Immature natural killer cell (primary cell): ENCODE measurements around the gene ARHGAP25. TPM values are rescaled to one million over a fixed set of nuclear protein-coding genes. Genes with fewer than 3 reads are reported as not detected.

ENCODE experiments used
- DNase-seq, 3 donors: peaks; one replicate each; pipeline ENCODE4 v3.0.0; 2022; ENCODE audit warnings: mixed read lengths in 1 of 3
- H3K27ac Mint-ChIP-seq, 6 donors: one replicate each; pipeline ENCODE4 v1.8.0; 2020; ENCODE audit warnings: mixed read lengths in 6 of 6, mild to moderate bottlenecking in 5 of 6, inconsistent platforms in 4 of 6, moderate library complexity in 3 of 6
- H3K27me3 Mint-ChIP-seq, 3 donors: one replicate each; pipeline ENCODE4 v1.8.0; 2020 to 2021; ENCODE audit warnings: low read depth in 3 of 3, mild to moderate bottlenecking in 3 of 3, mixed read lengths in 3 of 3, moderate library complexity in 3 of 3, inconsistent platforms in 1 of 3
- H3K36me3 Mint-ChIP-seq, 3 donors: one replicate each; pipeline ENCODE4 v1.8.0; 2020; ENCODE audit warnings: mixed read lengths in 3 of 3, inconsistent platforms in 2 of 3, mild to moderate bottlenecking in 2 of 3
- H3K4me1 Mint-ChIP-seq, 2 donors: one replicate each; pipeline ENCODE4 v1.8.0; 2020; ENCODE audit warnings: inconsistent platforms in 2 of 2, mild to moderate bottlenecking in 2 of 2, mixed read lengths in 2 of 2, moderate library complexity in 1 of 2
- H3K4me3 Mint-ChIP-seq, 5 donors: one replicate each; pipeline ENCODE4 v1.8.0; 2020; ENCODE audit warnings: mild to moderate bottlenecking in 5 of 5, mixed read lengths in 5 of 5, inconsistent platforms in 3 of 5, moderate library complexity in 3 of 5
- H3K9me3 Mint-ChIP-seq, 6 donors: one replicate each; pipeline ENCODE4 v1.8.0; 2020; ENCODE audit warnings: mild to moderate bottlenecking in 6 of 6, mixed read lengths in 6 of 6, inconsistent platforms in 4 of 6, moderate library complexity in 3 of 6
- polyA plus RNA-seq, 3 donors: library from polyadenylated mRNA; unstranded; fragments of 300-500 nt; fragmentation: Illumina TruSeq; gene quantifications; one replicate each; pipeline ENCODE4 v1.2.3, GENCODE V29; 2021

The ARHGAP25 gene, protein sequence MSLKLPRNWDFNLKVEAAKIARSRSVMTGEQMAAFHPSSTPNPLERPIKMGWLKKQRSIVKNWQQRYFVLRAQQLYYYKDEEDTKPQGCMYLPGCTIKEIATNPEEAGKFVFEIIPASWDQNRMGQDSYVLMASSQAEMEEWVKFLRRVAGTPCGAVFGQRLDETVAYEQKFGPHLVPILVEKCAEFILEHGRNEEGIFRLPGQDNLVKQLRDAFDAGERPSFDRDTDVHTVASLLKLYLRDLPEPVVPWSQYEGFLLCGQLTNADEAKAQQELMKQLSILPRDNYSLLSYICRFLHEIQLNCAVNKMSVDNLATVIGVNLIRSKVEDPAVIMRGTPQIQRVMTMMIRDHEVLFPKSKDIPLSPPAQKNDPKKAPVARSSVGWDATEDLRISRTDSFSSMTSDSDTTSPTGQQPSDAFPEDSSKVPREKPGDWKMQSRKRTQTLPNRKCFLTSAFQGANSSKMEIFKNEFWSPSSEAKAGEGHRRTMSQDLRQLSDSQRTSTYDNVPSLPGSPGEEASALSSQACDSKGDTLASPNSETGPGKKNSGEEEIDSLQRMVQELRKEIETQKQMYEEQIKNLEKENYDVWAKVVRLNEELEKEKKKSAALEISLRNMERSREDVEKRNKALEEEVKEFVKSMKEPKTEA
- 100 to 1,000 TPM; 107 to 282 (median 117) TPM for polyA plus RNA-seq

DNA sequence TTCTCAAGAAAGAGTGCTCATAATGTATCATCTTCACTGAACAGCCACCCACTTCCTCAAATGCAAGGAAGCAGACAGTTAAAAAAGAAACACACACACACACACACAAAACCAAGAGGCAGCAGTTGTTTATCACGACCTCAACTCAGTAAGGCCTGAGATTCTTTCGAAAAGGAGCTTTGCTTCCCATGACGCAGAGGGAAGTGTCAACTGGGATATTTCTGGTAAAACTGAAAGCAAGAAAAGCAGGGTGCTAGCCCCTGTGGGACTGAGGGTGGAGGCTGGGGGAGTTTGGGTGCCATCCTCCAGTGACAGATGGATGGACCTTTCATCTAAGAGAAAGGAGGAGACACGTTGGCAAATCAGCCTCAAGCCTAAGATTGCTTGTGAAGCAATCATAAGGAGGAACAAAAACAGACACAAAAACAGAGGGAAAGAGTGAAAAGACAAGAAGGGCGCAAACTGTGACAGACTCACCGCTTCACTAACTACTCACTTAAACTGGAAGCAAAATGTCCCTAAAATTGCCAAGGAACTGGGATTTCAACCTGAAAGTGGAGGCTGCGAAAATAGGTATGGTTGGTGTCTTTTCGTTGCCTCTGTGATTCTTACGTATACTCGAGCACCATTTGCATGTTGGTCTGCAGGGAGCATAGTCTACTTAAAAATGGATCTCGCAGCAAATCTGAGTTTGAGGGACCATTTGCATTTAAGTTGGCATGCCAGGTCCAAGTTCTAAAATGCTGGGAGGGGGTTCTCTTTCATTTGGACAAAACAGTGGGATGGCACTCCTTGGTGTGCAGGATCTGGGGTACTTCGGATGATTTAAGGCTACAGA, at the start of gene ARHGAP25:
Gene ARHGAP25 (plus strand): TSS at position 124 of the 838 bp plus-strand sequence. CDS start 389 bp downstream, at position 513.
- Mint-ChIP-seq H3K27me3 (peaks cover 1 to 6% (median 2%) of the 10 kb centered on the region in 3 donors), H3K27ac (peak within 1 kb of the TSS in 1 of 6 donors; percentile 5), H3K9me3 (no peaks in the 10 kb centered on the region), H3K36me3 (peaks cover 0 to 7% (median 0%) of the 10 kb centered on the region in 3 donors), H3K4me1 (peaks cover 12 to 13% of the 10 kb centered on the region in 2 donors), H3K4me3 (no peak within 1 kb of the TSS)
- peak; percentile 35 to 55 (median 46) for DNase-seq

DNA sequence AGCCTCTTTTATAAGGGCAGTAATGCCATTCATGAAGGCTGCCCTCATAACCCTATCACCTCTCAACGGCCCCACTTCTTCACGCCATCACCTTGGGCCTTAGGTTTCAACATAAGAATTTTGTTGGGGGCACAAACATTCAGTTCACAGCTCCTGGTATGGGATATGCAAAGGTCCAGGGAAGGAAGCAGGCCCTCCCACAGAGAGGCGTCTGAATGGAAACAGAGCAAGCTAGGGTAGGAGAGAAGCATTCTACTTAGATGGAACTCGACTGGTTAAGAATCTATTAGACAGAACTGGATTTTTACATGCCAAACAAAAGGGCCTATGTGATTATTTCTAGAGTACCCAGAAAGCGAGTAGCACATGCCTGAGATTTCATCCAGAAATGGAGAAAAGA, 48.4 kb upstream of the ARHGAP25 start:
- Mint-ChIP-seq H3K27ac (no peak overlapping the region), H3K4me1 (peaks cover 1 to 5% of the 10 kb centered on the region in 2 donors), H3K36me3 (no peaks in the 10 kb centered on the region), H3K4me3 (no peak overlapping the region), H3K9me3 (no peaks in the 10 kb centered on the region), H3K27me3 (peaks cover 4 to 8% (median 7%) of the 10 kb centered on the region in 3 donors)
- no peak for DNase-seq

DNA sequence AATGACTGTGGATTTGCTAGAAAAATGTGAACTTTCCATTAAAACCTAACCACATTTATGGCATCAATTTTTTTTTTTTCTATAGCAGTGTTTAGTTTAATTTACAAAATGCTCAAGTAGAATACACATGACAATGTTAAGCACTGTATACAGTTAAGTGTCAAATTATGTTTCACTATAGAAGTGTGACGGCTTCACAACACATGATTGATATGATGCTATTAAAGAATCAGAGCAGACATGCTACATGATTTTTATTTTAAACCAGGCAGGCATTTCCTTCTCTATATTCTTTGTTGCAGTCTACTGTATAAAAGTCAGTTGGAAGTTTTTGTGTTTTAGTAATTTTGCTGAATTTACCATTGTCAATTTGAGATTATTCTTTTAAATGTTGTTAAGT, 47.6 kb upstream of the ARHGAP25 start:
- no peaks in the 10 kb centered on the region for H3K9me3 Mint-ChIP-seq
- H3K4me3 Mint-ChIP-seq: no peak overlapping the region
- H3K4me1 Mint-ChIP-seq: peaks cover 1 to 5% of the 10 kb centered on the region in 2 donors
- H3K27me3 Mint-ChIP-seq: peaks cover 2 to 4% (median 3%) of the 10 kb centered on the region in 3 donors
- H3K27ac Mint-ChIP-seq: no peak overlapping the region
- no peak for DNase-seq
- H3K36me3 Mint-ChIP-seq: peaks cover 0 to 6% (median 0%) of the 10 kb centered on the region in 3 donors

DNA sequence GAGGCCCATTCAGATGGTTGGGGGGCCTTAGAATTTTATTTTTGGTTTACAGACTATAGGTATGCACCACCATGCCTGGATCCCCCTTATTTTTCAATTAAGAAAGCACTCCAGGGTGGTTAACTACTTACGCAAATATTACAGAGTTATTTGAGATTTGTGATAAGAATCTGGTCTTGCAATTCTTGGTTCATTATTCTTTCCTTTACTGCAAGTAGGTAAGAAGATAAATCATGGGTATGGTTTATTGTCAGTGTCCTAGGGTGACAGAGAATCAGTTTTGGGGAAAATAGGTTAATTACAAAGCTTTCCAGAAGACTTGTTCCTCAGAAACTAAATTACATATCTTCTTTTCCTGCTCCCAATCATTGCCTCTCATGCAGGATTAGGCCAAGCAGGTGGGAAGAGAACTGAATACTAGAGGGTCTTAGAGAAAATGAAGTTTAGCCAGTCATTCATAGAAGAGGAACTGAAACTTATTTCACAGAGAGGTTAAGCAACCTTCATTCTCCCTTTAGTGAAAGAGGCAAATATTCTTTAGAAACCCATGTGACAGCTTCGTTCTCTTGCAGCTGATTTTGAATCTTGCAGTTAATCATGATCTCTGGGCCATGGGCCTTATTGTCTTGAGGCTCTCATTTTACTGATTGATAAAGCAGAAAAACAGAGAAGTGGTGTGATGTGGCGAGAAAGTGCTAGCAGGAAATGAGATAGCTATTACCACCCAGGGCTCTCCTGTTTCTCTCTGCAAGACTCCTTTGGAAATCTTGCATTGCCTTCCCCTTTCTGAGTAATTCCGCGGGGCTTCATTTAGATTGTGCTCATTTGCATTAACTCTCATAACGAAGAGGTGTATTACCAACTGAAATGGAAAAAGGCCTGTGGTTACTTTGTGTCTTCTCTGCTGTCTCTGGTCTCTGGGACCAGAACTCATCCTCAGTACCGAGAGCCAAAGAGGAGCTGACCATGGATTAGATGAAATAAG, 44.8 kb upstream of the ARHGAP25 start:
- Mint-ChIP-seq H3K4me3 (no peak overlapping the region), H3K36me3 (peaks cover 0 to 6% (median 0%) of the 10 kb centered on the region in 3 donors), H3K27ac (no peak overlapping the region), H3K27me3 (peaks cover 0 to 6% (median 3%) of the 10 kb centered on the region in 3 donors), H3K4me1 (peaks cover 1 to 5% of the 10 kb centered on the region in 2 donors), H3K9me3 (no peaks in the 10 kb centered on the region)
- DNase-seq: no peak

DNA sequence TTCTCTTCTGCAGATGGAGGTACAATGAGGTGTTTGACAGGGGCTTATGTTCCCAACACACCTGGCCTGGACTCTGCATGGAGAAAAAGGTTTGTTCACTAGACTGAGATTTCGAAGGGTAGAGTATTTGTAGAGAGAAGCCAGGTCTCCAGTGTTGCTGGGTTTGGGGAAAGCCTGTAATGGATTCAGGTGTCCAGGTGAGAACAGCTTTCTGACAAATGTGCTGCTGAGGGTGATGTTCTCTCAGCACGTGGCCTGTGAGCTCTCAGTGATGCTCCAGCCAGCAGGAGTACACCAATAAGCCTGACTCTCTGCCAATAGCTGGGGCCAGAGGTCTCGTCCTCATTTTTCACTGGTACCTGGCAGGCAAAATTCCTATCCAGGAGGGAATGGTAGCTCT, 43.8 kb upstream of the ARHGAP25 start:
- H3K27me3 Mint-ChIP-seq: peaks cover 2 to 6% (median 4%) of the 10 kb centered on the region in 3 donors
- no peak for DNase-seq
- no peak overlapping the region for H3K27ac Mint-ChIP-seq
- H3K4me3 Mint-ChIP-seq: no peak overlapping the region
- H3K9me3 Mint-ChIP-seq: no peaks in the 10 kb centered on the region
- H3K36me3 Mint-ChIP-seq: peaks cover 0 to 6% (median 0%) of the 10 kb centered on the region in 3 donors
- H3K4me1 Mint-ChIP-seq: peaks cover 1 to 5% of the 10 kb centered on the region in 2 donors

DNA sequence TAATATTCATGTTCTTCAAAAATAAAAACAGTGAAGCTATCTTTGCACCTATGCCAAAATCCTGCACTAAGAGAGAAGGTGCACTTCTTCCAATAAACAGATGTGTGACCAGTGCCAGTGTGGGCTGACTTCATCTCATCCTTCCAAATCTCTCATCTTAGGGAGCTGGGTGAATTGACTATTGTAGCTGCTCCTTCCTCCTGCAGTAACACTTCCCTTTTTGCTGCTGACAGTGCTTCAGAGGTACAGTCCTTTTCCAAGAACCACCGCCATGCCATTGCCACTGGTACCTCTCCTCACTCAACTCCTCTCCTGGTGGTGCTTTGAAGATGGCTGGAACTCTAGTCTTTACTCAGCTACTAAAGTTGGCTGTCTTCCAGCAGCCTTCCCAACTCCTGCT, 42.1 kb upstream of the ARHGAP25 start:
- Mint-ChIP-seq H3K27ac (no peak overlapping the region), H3K4me3 (no peak overlapping the region), H3K4me1 (peaks cover 1 to 5% of the 10 kb centered on the region in 2 donors), H3K9me3 (no peaks in the 10 kb centered on the region), H3K36me3 (peaks cover 0 to 6% (median 0%) of the 10 kb centered on the region in 3 donors), H3K27me3 (peaks cover 4 to 7% (median 6%) of the 10 kb centered on the region in 3 donors)
- DNase-seq: no peak

DNA sequence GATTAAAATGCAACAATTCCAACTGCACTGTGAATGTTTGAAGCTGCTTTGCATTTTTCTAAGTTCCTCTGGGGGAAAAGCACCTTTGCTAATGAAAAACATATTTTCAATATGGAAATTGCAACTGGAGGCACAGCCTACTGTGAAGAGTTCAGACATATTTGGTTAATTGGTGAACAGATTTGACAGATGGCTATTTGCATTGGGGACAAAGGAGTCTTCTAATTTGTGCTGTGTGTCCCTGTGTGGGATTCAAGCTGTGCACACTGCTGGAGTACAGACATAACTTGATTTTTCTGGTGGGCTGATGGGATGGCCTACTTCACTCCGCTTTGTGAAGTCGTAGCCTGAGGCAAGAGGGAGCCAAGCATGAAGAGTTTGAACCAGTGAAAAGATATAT, 40.7 kb upstream of the ARHGAP25 start:
- Mint-ChIP-seq H3K4me3 (no peak overlapping the region), H3K27ac (no peak overlapping the region), H3K36me3 (peaks cover 0 to 6% (median 0%) of the 10 kb centered on the region in 3 donors), H3K9me3 (no peaks in the 10 kb centered on the region), H3K4me1 (peaks cover 1 to 5% of the 10 kb centered on the region in 2 donors), H3K27me3 (peaks cover 4 to 12% (median 4%) of the 10 kb centered on the region in 3 donors)
- DNase-seq: no peak

DNA sequence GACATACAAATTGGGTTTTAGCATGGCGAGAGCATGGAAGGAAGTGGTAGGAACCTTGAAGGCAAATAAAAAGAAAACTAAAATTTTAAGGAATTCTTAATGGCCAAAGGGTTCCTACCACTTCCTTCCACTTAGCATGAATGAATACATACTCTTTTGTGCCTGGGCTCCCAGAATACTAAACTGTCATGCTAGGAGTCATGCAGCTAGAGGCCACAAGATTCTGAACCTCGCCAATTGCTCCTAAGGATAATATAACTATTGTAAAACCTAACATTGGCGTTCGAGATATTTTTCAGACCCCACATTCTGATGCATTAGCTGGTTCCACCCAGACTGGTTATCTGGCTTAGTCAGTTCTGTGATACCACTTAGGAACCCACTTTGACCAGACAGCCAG, 38.6 kb upstream of the ARHGAP25 start:
- Mint-ChIP-seq H3K4me1 (no peaks in the 10 kb centered on the region), H3K27me3 (peaks cover 8 to 17% (median 10%) of the 10 kb centered on the region in 3 donors), H3K36me3 (peaks cover 0 to 6% (median 0%) of the 10 kb centered on the region in 3 donors), H3K4me3 (no peak overlapping the region), H3K27ac (no peak overlapping the region), H3K9me3 (peaks cover 0 to 6% (median 3%) of the 10 kb centered on the region in 6 donors)
- no peak for DNase-seq

DNA sequence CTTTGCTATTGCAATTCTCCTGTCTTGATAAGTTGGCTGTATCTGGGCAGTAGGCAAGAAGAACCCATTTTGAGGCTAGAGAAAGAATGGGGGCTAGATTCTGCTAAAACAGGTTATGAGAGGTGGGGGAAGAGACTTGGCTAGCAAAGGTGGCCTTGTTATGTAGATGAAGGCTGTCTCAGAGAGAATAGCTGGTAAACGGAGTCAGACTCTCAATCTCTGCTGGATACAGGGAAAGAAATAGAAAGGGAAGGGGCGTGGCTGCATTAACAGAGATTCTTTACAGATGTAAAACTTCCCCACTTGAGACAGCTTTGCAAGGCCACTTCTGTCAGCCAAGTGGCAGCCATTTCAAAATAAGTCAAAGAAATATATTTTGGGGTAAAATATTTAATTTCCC, 38.1 kb upstream of the ARHGAP25 start:
- Mint-ChIP-seq H3K27me3 (peaks cover 8 to 17% (median 10%) of the 10 kb centered on the region in 3 donors), H3K27ac (no peak overlapping the region), H3K36me3 (peaks cover 0 to 4% (median 0%) of the 10 kb centered on the region in 3 donors), H3K4me1 (no peaks in the 10 kb centered on the region), H3K4me3 (no peak overlapping the region), H3K9me3 (peaks cover 0 to 6% (median 3%) of the 10 kb centered on the region in 6 donors)
- DNase-seq: no peak

DNA sequence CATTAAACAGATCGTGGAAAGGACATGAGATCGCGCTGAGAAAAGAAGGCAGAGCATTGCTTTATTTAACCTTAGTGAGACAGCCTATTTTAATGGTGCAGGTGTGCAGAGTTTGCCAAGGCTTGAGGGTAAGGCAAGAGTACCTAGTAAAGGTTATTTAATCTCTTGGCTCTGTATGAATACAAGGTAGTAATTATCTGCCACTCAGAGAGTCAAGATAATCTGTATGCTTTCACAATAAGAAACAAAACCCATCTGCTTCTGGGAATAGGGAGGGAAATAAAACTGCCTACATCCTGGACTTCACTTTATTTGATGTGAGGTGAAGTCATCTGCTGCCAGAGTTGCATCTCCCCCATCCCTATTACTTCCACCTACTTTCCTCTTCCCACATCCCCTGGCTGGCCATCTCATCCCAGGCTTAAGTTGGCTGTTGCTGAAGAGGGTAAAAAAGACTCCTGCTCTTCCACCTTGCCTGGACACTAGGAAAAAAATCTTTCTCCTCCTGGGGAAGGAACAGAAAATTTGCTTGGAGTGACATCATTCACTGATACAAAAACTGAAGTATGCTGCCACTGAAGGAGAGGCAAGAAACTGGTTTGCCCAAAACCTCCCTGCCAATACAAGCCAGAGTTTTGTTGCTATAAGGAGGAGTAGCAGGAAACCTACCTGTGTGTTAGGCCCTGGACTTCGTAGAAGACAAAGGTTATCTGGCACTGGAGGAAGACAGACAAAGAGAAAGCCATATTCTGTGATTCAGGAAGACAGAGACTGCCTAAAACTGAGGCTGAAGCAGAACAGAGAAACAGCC, 35.8 kb upstream of the ARHGAP25 start:
- no peak overlapping the region for H3K27ac Mint-ChIP-seq
- H3K4me3 Mint-ChIP-seq: no peak overlapping the region
- H3K36me3 Mint-ChIP-seq: no peaks in the 10 kb centered on the region
- DNase-seq: no peak
- H3K4me1 Mint-ChIP-seq: no peaks in the 10 kb centered on the region
- peaks cover 8 to 24% (median 8%) of the 10 kb centered on the region in 3 donors for H3K27me3 Mint-ChIP-seq
- H3K9me3 Mint-ChIP-seq: peaks cover 0 to 6% (median 3%) of the 10 kb centered on the region in 6 donors

DNA sequence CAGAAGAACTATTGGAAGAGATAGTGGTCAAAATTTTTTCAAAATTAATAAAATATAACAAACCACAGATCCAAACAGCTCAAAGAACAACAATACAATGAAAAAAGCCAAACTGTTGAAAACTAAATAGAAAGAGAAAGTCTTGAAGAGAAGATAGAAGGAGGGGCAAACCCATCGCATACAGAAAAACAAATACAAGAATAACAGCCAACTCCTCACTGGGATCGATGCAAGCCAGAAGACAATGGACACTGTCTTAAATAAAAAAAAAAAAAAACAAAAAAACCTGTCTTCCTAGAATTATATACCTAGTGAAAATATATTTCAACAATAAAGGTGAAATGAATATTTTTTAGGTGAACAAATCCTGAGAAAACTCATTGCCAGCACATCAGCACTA, 34.1 kb upstream of the ARHGAP25 start:
- Mint-ChIP-seq H3K4me3 (no peak overlapping the region), H3K27ac (no peak overlapping the region), H3K9me3 (peaks cover 0 to 6% (median 3%) of the 10 kb centered on the region in 6 donors), H3K36me3 (no peaks in the 10 kb centered on the region), H3K4me1 (no peaks in the 10 kb centered on the region), H3K27me3 (peaks cover 7 to 25% (median 9%) of the 10 kb centered on the region in 3 donors)
- no peak for DNase-seq

DNA sequence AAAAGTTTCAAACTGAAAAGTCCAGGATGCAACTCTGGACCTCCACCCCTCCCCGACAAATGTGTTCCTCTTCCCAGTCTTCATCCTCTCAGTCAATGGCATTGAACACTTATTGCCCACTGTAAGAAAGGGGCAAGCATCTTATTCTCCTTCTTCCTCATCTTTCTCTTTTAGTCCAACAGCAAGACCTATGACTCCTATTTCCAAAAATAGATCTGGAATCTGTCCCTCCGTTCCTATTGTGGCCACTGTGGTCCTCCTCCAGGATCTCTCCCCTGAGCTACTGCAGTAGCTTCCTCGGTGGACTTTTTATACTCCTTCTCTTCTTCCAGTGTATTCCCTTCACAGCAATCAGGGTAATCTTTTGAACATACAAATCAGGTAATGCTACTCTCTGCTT, 28.0 kb upstream of the ARHGAP25 start:
- Mint-ChIP-seq H3K9me3 (no peaks in the 10 kb centered on the region), H3K27me3 (peaks cover 2 to 20% (median 12%) of the 10 kb centered on the region in 3 donors), H3K4me3 (no peak overlapping the region), H3K36me3 (no peaks in the 10 kb centered on the region), H3K4me1 (no peaks in the 10 kb centered on the region), H3K27ac (no peak overlapping the region)
- DNase-seq: no peak
